IMR-90 (cell line): Measurements from ENCODE around the gene CLEC10A. TPM values are rescaled to one million over a fixed set of nuclear protein-coding genes. Genes with fewer than 3 reads are reported as not detected.

Experiments
- ATAC-seq: fragments of 200-7000 bp; cut with Tn5 transposase; 2 replicates; pipeline ENCODE4 v1.9.1; 2020; ENCODE audit warnings: low read depth, mild to moderate bottlenecking, moderate library complexity
- BruUV-seq: library from RNA; stranded (reverse); fragments of 400-500 nt; replicated peaks from 2 replicates; lab custom pipeline; 2021; lab: Mats Ljungman, UMichigan
- CTCF ChIA-PET: fragments of 300-600 bp; formaldehyde crosslinking; extraction: SDS; loops from one replicate; lab custom pipeline; 2021; ENCODE audit warnings: antibody characterized with exemption; lab: Yijun Ruan, JAX
- POLR2A ChIA-PET: fragments of 300-600 bp; sonication (Branson Sonifier 250); formaldehyde crosslinking; loops from one replicate; lab custom pipeline; 2022; ENCODE audit warnings: antibody characterized with exemption; ENCODE audit not compliant: unreplicated experiment; lab: Charles Lee
- DNase-seq: peaks from one replicate; pipeline ENCODE4 v3.0.0; 2013
- H2AFZ ChIP-seq: replicated peaks from 2 replicates; pipeline ENCODE3; 2013; ENCODE audit warnings: low read length, mild to moderate bottlenecking; ENCODE audit not compliant: poor library complexity
- H2AK5ac ChIP-seq: 2 replicates; pipeline ENCODE4 v1.6.1; 2013; ENCODE audit warnings: low read depth, low read length, inconsistent platforms
- H2AK9ac ChIP-seq: replicated peaks from 2 replicates; pipeline ENCODE3; 2013; ENCODE audit warnings: mild to moderate bottlenecking, low read depth, low read length, moderate library complexity; ENCODE audit not compliant: poor library complexity
- H2BK120ac ChIP-seq: 2 replicates; pipeline ENCODE4 v1.6.1; 2013; ENCODE audit warnings: low read depth, low read length, inconsistent platforms
- H2BK15ac ChIP-seq: 3 replicates; pipeline ENCODE4 v1.6.1; 2013; ENCODE audit warnings: low read depth, low read length, inconsistent platforms
- H2BK20ac ChIP-seq: 2 replicates; pipeline ENCODE4 v1.6.1; 2013; ENCODE audit warnings: low read depth, mild to moderate bottlenecking, inconsistent platforms, low read length, moderate library complexity
- H2BK5ac ChIP-seq: 2 replicates; pipeline ENCODE4 v1.6.1; 2013; ENCODE audit warnings: mild to moderate bottlenecking, low read depth, low read length, inconsistent platforms; ENCODE audit not compliant: poor library complexity, severe bottlenecking
- H3K14ac ChIP-seq: replicated peaks from 2 replicates; pipeline ENCODE4 v1.6.1; 2013; ENCODE audit warnings: low read depth, low read length, inconsistent platforms
- H3K18ac ChIP-seq: 2 replicates; pipeline ENCODE4 v1.6.1; 2013; ENCODE audit warnings: low read depth, low read length, control low read depth
- H3K23ac ChIP-seq: 2 replicates; pipeline ENCODE4 v1.6.1; 2013; ENCODE audit warnings: low read depth, low read length, inconsistent platforms
- H3K27ac ChIP-seq: 2 replicates; pipeline ENCODE4 v1.5.1; 2013; ENCODE audit warnings: mild to moderate bottlenecking, control low read depth, low read length; ENCODE audit not compliant: insufficient read depth
- H3K27me3 ChIP-seq: 2 replicates; pipeline ENCODE4 v1.6.1; 2013; ENCODE audit warnings: low read length; ENCODE audit not compliant: control insufficient read depth, insufficient read depth
- H3K36me3 ChIP-seq: 2 replicates; pipeline ENCODE4 v1.6.1; 2013; ENCODE audit warnings: low read length, mixed read lengths; ENCODE audit not compliant: control insufficient read depth, insufficient read depth
- H3K4ac ChIP-seq: 2 replicates; pipeline ENCODE4 v1.6.1; 2013; ENCODE audit warnings: low read depth, low read length, inconsistent platforms
- H3K4me1 ChIP-seq: 2 replicates; pipeline ENCODE4 v1.6.1; 2013; ENCODE audit warnings: low read length, mixed read lengths; ENCODE audit not compliant: control insufficient read depth, insufficient read depth
- H3K4me2 ChIP-seq: 2 replicates; pipeline ENCODE4 v1.6.1; 2013; ENCODE audit warnings: low read depth, mild to moderate bottlenecking, control low read depth, low read length, moderate library complexity
- H3K4me3 ChIP-seq: 2 replicates; pipeline ENCODE4 v1.5.1; 2013; ENCODE audit warnings: low read depth, mild to moderate bottlenecking, control low read depth, low read length, moderate library complexity; ENCODE audit not compliant: insufficient read depth
- H3K56ac ChIP-seq: 2 replicates; pipeline ENCODE4 v1.6.1; 2013; ENCODE audit warnings: low read length, inconsistent platforms; ENCODE audit not compliant: insufficient read depth; ENCODE audit errors: extremely low read depth
- H3K79me1 ChIP-seq, 2 experiments: 2 replicates each; pipeline ENCODE4 v1.6.1; 2013; ENCODE audit warnings: low read length in 2 of 2, inconsistent platforms in 1 of 2, low read depth in 1 of 2
- H3K9ac ChIP-seq: 2 replicates; pipeline ENCODE4 v1.6.1; 2013; ENCODE audit warnings: low read depth, low read length, control low read depth
- H3K9me1 ChIP-seq: 2 replicates; pipeline ENCODE4 v1.6.1; 2013; ENCODE audit warnings: low read length, inconsistent platforms; ENCODE audit not compliant: insufficient read depth
- H3K9me3 ChIP-seq: 2 replicates; pipeline ENCODE4 v1.6.1; 2013; ENCODE audit warnings: low read length; ENCODE audit not compliant: control insufficient read depth, insufficient read depth
- H4K20me1 ChIP-seq: 2 replicates; pipeline ENCODE4 v1.6.1; 2013; ENCODE audit warnings: low read length, inconsistent platforms; ENCODE audit not compliant: insufficient read depth
- H4K5ac ChIP-seq: 2 replicates; pipeline ENCODE4 v1.6.1; 2013; ENCODE audit warnings: mild to moderate bottlenecking, low read depth, low read length, control low read depth
- H4K8ac ChIP-seq, 2 experiments: 2 replicates each; pipeline ENCODE4 v1.6.1; 2013; ENCODE audit warnings: low read depth in 2 of 2, low read length in 2 of 2, control low read depth in 1 of 2, inconsistent platforms in 1 of 2
- H4K91ac ChIP-seq: 2 replicates; pipeline ENCODE4 v1.6.1; 2013; ENCODE audit warnings: low read depth, low read length, inconsistent platforms; ENCODE audit not compliant: insufficient read depth
- BHLHE40 ChIP-seq: fragments of 150-350 bp; IDR thresholded peaks from 2 replicates; pipeline ENCODE4 v1.6.1; 2016; ENCODE audit warnings: mild to moderate bottlenecking, low read depth, low read length
- CEBPB ChIP-seq: IDR thresholded peaks from 2 replicates; pipeline ENCODE4 v1.6.1; 2012; ENCODE audit warnings: low read depth, low read length, improper control_type of control experiment
- CHD1 ChIP-seq: IDR thresholded peaks from 2 replicates; pipeline ENCODE4 v1.6.1; 2012; ENCODE audit warnings: low read depth, low read length, improper control_type of control experiment
- FOS ChIP-seq: fragments of 150-350 bp; IDR thresholded peaks from 2 replicates; pipeline ENCODE4 v1.6.1; 2016; ENCODE audit warnings: low read depth, low read length
- MAFK ChIP-seq: IDR thresholded peaks from 2 replicates; pipeline ENCODE4 v1.6.1; 2012; ENCODE audit warnings: low read depth, low read length, improper control_type of control experiment
- MAZ ChIP-seq: IDR thresholded peaks from 2 replicates; pipeline ENCODE4 v1.6.1; 2012; ENCODE audit warnings: low read depth, mild to moderate bottlenecking, low read length, improper control_type of control experiment, moderate library complexity, borderline replicate concordance
- MXI1 ChIP-seq: IDR thresholded peaks from 2 replicates; pipeline ENCODE4 v1.6.1; 2012; ENCODE audit warnings: low read depth, mild to moderate bottlenecking, low read length, moderate library complexity, borderline replicate concordance
- NFE2L2 ChIP-seq: fragments of 150-350 bp; IDR thresholded peaks from 2 replicates; pipeline ENCODE4 v1.6.1; 2016; ENCODE audit warnings: low read depth, mild to moderate bottlenecking, low read length
- POLR2A ChIP-seq: IDR thresholded peaks from 2 replicates; pipeline ENCODE4 v1.6.1; 2012; ENCODE audit warnings: mild to moderate bottlenecking, low read depth, low read length
- RAD21 ChIP-seq: IDR thresholded peaks from 2 replicates; pipeline ENCODE4 v1.6.1; 2012; ENCODE audit warnings: low read length, improper control_type of control experiment
- RCOR1 ChIP-seq: IDR thresholded peaks from 2 replicates; pipeline ENCODE4 v1.6.1; 2012; ENCODE audit warnings: mild to moderate bottlenecking, low read length, improper control_type of control experiment; ENCODE audit not compliant: insufficient replicate concordance
- RFX5 ChIP-seq: IDR thresholded peaks from 2 replicates; pipeline ENCODE4 v1.8.0; 2012; ENCODE audit warnings: low read depth, mild to moderate bottlenecking, low read length, moderate library complexity
- SMC3 ChIP-seq: fragments of 150-350 bp; IDR thresholded peaks from 2 replicates; pipeline ENCODE4 v1.6.1; 2016; ENCODE audit warnings: low read depth, mild to moderate bottlenecking, antibody characterized with exemption, low read length, moderate library complexity
- WGBS, 2 experiments: methylation state at CpG; one replicate each; pipeline versions ENCODE4 v1.1.5 to v1.1.7; 2013; ENCODE audit warnings: missing lambda C conversion rate in 2 of 2; ENCODE audit not compliant: insufficient read length in 1 of 2; ENCODE audit errors: extremely low coverage in 2 of 2; 5-methylcytosine and 5-hydroxymethylcytosine counted together
- dilution Hi-C: fragments of 300-500 bp; cut with HindIII; formaldehyde crosslinking; loops from one replicate; pipeline ENCODE4 v1.14.3; 2018; ENCODE audit warnings: low sequenced_read_pairs; ENCODE audit not compliant: unreplicated experiment
- in situ Hi-C: fragments of 300-500 bp; cut with MboI; formaldehyde crosslinking; loops from 3 replicates; pipeline ENCODE4 v1.14.3; 2019; ENCODE audit warnings: low sequenced_read_pairs, inconsistent platforms, mixed read lengths
- intact Hi-C: fragments of 100-400 bp; cut with micrococcal nuclease; formaldehyde crosslinking; loops from 2 replicates; pipeline ENCODE4 v1.10.0; 2022
- polyA plus RNA-seq, 3 experiments: library from polyadenylated mRNA; depleted of rRNA; stranded (reverse); fragments of >200 nt; gene quantifications; 2 replicates each; pipeline ENCODE4 v1.2.3, GENCODE V29; 2012; ENCODE audit warnings: low replicate concordance in 1 of 3
- total RNA-seq: library from RNA; depleted of rRNA; stranded (reverse); fragments of >200 nt; gene quantifications from 2 replicates; pipeline ENCODE4 v1.2.3, GENCODE V29; 2012
- TF ChIP-seq, protein P1 (sequence below): fragments of 150-350 bp; IDR thresholded peaks from 2 replicates; pipeline ENCODE4 v1.6.1; 2016; ENCODE audit warnings: low read depth, mild to moderate bottlenecking, low read length, moderate library complexity, borderline replicate concordance
- TF ChIP-seq, protein P2 (sequence below): fragments of 150-350 bp; IDR thresholded peaks from 2 replicates; pipeline ENCODE4 v1.6.1; 2017; ENCODE audit warnings: mild to moderate bottlenecking, antibody characterized with exemption, low read length, low read depth
- TF ChIP-seq, protein P3 (sequence below): conservative IDR thresholded peaks from 2 replicates; pipeline ENCODE4 v1.5.1; 2012; ENCODE audit warnings: mild to moderate bottlenecking, low read depth, low read length, improper control_type of control experiment

CLEC10A gene
- total and polyA plus RNA-seq, 2 of the 4 experiments (the other 2 are of a cell fraction) = not detected

DNA sequence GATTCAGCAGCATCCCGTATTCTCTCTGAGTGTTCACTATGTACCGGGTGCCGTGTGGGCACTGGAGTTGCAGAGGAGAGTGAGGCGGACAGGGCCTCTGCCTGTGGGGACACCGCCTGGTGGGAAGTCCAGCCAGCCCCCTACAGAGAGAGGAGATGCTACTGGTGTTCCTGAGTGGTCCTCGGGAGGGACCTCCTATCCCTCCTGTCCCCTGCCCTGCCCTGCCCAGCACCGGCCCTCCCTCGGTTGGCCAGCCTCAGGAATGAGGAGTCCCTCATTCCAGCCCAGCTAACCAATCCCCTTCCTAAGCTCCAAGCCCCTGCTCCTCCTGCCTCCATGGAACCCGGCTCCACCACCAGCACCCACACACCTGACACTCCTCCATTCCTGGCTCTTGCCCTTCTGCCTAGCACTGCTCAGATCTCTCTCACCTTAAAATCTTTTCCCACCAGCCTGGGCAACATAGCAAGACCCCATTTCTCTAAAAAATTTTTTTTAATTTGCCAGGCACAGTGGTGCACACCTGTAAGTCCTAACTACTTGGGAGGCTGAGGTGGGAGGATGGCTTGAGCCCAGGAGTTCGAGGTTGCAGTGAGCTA lies 32.6 kb upstream of the CLEC10A start:
- no peak overlapping the region for H3K4me3 ChIP-seq
- intact Hi-C loops (no loop called here), in situ Hi-C loops (no loop called here), dilution Hi-C loops (no loop called here)
- no peaks in the 10 kb centered on the region for H3K4me1 ChIP-seq
- no TSS peak for BruUV-seq
- ATAC-seq (no peak), DNase-seq (no peak)
- H3K4ac ChIP-seq = no peak overlapping the region
- H2BK20ac ChIP-seq = no peak overlapping the region
- H4K20me1 ChIP-seq = no peaks in the 10 kb centered on the region
- no CpG with 5 or more reads among the region's 10 CpGs for WGBS, 2 experiments
- H3K4me2 ChIP-seq = no peak overlapping the region
- no peak overlapping the region for H2BK15ac ChIP-seq
- H3K36me3 ChIP-seq = no peaks in the 10 kb centered on the region
- no peak overlapping the region for H2AFZ ChIP-seq
- no peak overlapping the region for H3K27ac ChIP-seq
- no peak overlapping the region for H4K91ac ChIP-seq
- H3K79me1 ChIP-seq = no peaks in the 10 kb centered on the region
- no peak overlapping the region for H4K8ac ChIP-seq
- H3K56ac ChIP-seq = no peak overlapping the region
- H2BK120ac ChIP-seq = no peak overlapping the region
- H3K9me3 ChIP-seq = no peaks in the 10 kb centered on the region
- H2AK5ac ChIP-seq = no peak overlapping the region
- no peak overlapping the region for H3K18ac ChIP-seq
- H2BK5ac ChIP-seq = no peak overlapping the region
- ChIA-PET POLR2A (no interaction called here), CTCF (no interaction called here)
- no peak overlapping the region for H3K23ac ChIP-seq
- no peak overlapping the region for H3K9ac ChIP-seq
- no peak overlapping the region for H2AK9ac ChIP-seq
- no peaks in the 10 kb centered on the region for H3K9me1 ChIP-seq
- H3K27me3 ChIP-seq = peaks cover 22% of the 10 kb centered on the region
- no peak for TF ChIP-seq FOS
- no peak for TF ChIP-seq CEBPB
- no peak for TF ChIP-seq RFX5
- TF ChIP-seq MAZ = no peak
- no peak for TF ChIP-seq NFE2L2
- TF ChIP-seq MAFK = no peak
- TF ChIP-seq, protein P1, sequence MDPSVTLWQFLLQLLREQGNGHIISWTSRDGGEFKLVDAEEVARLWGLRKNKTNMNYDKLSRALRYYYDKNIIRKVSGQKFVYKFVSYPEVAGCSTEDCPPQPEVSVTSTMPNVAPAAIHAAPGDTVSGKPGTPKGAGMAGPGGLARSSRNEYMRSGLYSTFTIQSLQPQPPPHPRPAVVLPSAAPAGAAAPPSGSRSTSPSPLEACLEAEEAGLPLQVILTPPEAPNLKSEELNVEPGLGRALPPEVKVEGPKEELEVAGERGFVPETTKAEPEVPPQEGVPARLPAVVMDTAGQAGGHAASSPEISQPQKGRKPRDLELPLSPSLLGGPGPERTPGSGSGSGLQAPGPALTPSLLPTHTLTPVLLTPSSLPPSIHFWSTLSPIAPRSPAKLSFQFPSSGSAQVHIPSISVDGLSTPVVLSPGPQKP = no peak
- no peak for TF ChIP-seq RCOR1
- no peak for TF ChIP-seq MXI1
- TF ChIP-seq, protein P2, sequence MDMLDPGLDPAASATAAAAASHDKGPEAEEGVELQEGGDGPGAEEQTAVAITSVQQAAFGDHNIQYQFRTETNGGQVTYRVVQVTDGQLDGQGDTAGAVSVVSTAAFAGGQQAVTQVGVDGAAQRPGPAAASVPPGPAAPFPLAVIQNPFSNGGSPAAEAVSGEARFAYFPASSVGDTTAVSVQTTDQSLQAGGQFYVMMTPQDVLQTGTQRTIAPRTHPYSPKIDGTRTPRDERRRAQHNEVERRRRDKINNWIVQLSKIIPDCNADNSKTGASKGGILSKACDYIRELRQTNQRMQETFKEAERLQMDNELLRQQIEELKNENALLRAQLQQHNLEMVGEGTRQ = no peak
- TF ChIP-seq, protein P3, sequence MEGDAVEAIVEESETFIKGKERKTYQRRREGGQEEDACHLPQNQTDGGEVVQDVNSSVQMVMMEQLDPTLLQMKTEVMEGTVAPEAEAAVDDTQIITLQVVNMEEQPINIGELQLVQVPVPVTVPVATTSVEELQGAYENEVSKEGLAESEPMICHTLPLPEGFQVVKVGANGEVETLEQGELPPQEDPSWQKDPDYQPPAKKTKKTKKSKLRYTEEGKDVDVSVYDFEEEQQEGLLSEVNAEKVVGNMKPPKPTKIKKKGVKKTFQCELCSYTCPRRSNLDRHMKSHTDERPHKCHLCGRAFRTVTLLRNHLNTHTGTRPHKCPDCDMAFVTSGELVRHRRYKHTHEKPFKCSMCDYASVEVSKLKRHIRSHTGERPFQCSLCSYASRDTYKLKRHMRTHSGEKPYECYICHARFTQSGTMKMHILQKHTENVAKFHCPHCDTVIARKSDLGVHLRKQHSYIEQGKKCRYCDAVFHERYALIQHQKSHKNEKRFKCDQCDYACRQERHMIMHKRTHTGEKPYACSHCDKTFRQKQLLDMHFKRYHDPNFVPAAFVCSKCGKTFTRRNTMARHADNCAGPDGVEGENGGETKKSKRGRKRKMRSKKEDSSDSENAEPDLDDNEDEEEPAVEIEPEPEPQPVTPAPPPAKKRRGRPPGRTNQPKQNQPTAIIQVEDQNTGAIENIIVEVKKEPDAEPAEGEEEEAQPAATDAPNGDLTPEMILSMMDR = no peak
- TF ChIP-seq CHD1 = no peak
- no peak for TF ChIP-seq SMC3
- no peak for TF ChIP-seq BHLHE40
- no peak for TF ChIP-seq POLR2A
- no peak for TF ChIP-seq RAD21
- no peak overlapping the region for H4K5ac ChIP-seq
- H3K14ac ChIP-seq = no peak overlapping the region
